HG02759 (cell line): ENCODE data around the gene CGGBP1.

ENCODE experiments used
- ATAC-seq: cut with Tn5 transposase; IDR thresholded peaks from one replicate; pipeline ENCODE4 v1.9.1; 2021; ENCODE audit warnings: mild to moderate bottlenecking, moderate library complexity; ENCODE audit not compliant: unreplicated experiment

Gene CGGBP1, protein sequence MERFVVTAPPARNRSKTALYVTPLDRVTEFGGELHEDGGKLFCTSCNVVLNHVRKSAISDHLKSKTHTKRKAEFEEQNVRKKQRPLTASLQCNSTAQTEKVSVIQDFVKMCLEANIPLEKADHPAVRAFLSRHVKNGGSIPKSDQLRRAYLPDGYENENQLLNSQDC

DNA sequence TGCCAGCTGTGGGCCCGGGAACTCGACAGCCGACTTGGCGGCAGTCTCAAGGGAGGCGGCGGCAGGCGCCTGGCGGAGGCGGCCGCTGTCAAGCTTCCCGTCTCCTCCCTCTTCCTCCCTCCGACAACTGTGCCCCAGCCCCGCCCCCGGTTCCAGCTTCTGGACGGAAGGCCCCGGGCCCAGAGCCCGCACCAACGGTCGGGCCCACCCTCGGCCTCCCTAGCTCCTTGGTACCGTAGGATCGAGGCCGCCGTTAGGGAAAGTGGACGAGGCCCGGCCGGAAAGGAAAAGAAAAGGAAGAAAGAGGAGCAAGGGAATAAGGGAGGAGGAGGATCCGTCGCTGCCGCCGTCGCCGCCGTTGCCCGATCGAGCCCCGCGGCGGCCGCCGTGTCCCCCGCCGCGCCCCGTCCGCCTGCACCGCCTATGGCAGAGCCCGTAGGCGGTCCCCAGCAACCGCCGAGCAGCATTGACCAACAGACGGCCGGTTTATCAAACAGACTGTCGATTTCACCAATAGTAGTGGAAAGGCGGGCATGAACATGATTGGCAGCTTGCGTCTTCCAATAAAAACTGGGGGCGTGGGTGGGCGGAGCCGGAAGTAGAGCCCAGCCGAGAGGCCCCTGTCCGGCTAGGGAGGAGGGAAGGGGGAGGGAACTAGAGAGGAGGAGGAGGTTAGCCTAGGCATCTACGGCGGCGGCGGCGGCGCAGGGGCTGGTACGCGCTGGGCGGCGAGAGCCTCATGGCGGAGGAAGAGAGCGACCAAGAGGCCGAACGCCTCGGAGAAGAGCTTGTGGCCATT, at the start of gene CGGBP1, which contains the start of gene ZNF654:
Gene CGGBP1, minus strand, starts transcription at position 425 of the 799 bp plus-strand sequence. CDS start 3,029 bp downstream, outside the sequence.
Gene ZNF654, plus strand, starts transcription at position 675 of the 799 bp plus-strand sequence. Its CDS starts 65 bp downstream, at position 740.
- peak; percentile 93 for ATAC-seq

DNA sequence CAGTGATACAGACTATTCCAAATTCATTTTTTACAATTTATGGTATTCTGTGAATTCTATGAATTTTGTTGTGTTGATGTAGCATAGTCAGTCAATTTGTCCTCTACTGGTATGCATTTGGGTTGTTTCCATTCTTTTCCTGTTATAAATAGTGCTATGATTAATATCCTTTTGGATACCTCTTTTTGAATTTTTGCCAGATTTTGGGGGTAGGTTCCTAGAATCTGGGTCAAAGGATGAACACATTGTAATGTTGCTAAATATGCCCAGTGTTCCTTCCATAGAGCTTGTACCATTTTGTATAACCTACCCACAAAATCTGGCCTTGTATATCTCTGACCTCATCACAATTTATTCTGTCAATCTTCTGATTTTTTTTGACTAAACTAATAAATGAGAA, 46.5 kb upstream of the CGGBP1 start:
- no peak for ATAC-seq

DNA sequence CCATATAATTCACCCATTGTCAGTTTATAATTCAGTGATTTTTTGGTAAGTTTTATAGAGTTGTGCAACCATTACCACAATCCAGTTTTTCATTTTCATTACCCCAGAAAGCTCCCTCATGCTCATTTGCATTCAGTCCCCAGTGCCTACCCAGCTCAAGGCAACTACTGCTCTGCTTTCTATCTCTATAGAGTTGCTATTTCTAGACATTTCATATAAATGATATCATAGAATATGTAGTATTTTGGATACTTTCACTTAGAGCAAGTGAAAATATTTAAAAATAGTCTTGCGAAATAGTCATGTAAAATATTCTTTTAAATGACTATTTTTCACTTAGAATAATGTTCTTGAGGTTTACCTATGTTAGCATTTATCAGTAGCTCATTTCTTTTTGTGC, 42.3 kb upstream of the CGGBP1 start:
- no peak for ATAC-seq

DNA sequence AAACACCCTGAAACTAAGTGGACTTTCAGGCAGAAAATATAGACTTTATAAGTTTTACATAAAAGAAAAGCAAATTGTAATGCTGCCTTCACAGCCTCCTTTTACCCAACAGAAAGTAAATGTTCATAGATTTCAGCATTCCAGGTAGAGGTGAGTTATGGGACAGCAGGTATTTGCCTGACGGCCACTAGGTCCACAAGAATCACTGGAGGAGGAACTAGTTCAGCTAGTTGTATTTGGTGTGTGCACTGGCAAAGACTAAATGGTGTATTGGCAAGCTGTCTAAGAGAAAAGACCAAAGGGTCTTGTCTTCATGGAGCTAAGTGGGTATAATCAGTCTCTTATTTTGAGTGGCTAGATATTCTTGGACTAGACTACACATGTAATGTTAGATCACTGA, 34.5 kb upstream of the CGGBP1 start:
- no peak for ATAC-seq

DNA sequence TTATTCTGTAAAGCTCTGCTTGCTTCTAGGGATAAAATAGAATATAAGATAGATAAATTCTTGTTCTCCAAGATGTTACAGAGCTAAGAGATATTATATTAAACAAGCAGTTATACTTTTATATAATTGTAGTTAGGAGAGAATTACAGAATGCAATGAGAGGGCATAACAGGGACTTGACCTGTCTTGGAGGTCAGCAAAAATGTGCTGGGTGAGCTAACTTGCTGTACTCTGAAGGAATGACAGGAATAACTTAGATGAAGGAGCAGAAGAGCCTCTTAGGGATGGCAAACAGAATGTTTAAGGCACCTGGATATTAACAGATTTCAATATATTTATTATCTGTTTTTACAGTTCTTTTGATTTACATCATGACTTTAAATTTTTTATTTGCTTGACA, 33.5 kb upstream of the CGGBP1 start:
- no peak for ATAC-seq

DNA sequence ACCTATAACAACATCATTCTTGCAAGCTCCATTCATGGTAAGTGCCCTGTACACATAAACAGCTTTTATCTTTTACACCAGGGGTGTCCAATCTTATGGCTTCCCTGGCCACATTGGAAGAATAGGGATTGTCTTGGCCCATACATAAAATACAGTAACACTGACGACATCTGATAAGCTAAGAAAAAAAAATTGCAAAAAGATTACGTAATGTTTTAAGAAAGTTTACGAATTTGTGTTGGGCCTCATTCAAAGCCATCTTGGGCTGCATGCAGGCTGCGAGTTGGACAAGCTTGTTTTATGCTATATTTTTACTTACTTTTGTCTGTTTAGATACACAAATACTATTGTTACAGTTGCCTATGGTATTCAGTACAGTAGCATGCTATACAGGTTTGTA, 31.9 kb upstream of the CGGBP1 start:
- no peak for ATAC-seq

DNA sequence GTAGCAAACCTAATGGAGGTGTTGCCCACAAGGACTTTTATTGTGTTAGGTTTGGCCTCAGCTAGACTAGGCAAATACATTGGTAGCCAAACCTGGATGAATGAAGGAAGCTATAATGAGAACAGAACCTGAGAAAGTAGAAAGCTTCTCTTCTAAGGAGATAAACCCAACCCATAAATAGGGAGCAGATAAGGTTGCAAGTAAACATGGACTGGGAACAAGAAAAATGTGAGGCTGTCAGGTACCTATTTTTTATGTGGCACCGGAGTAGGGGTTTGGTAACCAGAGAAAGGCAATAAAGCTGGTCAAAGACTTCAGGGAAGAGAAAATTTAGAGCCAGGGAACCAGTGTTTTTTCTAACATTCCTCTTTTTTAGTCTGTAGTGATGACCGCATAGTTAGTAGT, 25.3 kb upstream of the CGGBP1 start:
- ATAC-seq: no peak

DNA sequence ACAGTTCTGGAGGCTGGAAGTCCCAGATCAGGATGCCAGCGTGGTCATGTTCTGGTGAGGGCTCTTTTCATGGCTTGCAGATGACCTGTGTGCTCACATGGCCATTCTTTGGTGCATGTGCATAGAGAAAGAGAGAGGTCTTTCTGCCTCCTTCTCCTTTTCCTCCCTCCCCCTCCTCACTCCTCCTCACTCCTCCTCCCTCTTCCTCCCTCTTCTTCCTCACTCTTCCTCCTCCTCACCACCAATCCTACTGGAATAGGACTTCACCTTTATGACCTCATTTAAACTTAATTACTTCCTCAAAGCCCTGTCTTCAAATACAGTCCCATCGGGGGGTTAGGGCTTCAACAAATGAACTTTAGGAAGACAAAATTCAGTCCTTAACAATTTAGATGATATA, 24.0 kb upstream of the CGGBP1 start:
- ATAC-seq: no peak

DNA sequence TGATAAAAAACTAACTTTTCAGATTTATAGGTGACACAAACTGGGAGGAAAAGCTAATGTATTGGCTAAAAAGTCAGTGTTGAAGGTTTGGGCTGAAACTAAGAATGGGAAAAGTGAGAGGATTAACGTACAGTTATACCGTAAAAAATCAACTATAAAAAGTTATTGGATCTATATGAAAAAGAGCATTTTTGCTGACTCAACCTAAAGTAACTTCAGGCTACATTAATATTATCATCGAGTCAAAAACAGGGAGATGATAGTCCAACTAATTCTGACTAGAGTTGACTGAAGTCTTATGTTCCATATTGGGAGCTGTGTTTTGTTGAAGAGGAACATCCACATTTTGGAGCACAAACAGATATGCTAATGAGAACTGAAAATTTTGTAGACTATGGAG, 20.1 kb upstream of the CGGBP1 start:
- ATAC-seq: no peak

DNA sequence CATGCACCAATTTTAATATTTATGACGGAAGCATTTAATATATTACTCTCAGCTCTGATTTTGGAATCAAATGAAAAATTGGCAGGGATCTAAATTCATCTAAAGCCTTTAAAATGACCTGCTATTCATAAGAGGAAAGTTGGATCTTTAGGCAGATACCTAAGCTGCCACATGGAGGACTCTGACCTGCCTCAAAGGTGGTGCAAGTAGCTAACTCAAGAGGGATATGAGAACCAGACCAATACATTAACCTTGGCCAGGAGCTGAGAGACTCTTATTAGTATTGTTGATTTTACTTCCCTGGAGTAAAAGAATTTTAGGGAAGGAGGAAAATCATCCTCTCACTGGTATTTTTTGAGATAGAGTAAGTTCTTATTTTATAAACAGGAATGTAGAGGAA, 17.9 kb upstream of the CGGBP1 start:
- no peak for ATAC-seq

DNA sequence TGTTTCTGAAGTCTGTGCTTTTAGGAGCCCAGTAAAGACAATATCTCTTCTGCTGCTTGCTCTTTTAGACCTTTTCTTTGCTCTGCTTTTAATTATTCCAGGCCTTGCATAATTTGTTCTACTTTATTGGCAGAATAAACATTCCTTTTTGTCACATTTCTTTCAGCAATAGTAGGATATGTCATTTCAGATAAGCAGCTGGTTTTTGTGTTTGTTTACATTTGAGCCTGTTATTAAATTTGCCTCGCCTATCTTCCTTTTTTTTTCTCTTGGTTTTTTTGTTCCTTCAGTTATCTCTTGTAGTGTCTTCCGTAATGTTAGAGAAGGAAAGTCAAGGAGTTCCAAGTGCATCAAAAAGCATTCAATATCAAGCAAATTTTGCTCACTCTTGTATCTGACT, 16.7 kb upstream of the CGGBP1 start:
- ATAC-seq: no peak

DNA sequence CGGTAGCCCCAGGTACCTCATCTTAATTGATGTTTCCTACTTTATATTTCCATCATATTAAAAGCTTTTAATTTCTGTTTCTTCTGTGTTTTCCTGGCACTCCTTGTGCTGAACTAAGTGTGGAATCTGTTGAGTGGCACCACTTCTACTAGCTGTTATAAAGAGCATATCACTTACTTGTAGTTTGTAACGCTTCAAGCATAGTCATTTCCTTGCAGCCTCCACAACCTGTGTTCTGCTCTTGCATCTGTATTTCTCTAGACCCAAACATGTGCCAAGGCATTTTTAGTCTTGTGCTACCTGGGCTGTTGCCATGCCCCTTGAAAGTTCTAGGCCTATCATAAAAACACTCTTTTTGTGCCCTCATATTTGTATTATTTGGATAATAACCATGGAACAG, 16.3 kb upstream of the CGGBP1 start:
- no peak for ATAC-seq

DNA sequence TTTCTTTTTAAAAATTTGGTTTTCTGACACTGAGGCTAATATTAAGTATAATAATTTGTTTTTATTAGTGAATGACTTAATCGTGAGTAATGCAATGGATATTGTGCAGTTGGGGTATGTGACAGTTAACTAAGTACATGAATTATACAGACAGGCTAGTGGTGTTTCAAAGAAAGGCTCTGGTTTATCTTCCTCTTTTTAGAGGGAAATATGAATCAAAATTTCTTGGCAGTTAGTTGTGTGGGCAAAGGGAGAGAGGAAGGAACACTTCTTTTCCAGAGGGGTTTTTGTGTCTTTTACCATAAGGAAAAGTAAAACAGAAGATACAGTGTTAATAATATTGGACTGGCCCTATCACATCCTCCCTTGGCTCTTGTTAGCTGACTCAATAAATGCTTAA, 2.9 kb upstream of the CGGBP1 start:
- ATAC-seq: no peak

DNA sequence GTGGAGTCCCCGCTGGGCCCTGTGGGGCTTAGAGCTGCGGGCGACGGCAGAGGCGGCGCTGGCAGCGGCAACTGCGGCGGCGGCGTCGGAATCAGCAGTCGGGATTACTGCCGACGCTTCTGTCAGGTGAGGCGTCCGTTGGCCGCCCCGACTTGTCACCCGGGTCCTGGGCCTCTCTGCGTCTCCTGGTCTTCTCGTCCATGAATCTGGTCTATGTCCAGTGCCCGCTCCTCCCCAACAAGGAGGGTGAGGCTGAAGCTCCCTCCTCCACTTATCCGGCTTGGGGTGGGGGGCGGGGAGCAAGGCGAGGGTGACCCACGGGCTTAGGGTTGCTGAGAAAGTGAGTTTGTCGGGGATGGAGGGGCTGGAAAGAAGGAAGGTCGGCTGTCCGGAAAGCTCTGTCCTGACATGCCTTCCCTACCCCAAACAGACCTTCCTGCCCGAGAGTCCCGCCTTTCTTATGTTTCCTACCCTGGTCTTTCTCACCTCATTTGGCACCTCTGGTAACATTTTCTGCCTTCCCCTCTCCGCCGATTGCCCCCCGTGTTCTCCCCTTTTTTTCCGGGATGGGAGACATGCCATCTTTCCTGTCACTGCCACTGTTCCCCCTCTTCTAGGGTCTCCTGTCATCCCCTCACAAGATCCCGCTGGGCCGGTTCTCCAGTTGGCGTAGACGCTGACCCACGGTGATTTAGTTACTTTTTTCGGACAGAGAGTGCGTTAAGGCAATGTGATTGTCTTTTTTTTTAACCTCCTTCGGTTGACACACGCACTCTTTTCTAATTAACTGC, 770 bp upstream of the CGGBP1 start:
- ATAC-seq: peak; percentile 8

DNA sequence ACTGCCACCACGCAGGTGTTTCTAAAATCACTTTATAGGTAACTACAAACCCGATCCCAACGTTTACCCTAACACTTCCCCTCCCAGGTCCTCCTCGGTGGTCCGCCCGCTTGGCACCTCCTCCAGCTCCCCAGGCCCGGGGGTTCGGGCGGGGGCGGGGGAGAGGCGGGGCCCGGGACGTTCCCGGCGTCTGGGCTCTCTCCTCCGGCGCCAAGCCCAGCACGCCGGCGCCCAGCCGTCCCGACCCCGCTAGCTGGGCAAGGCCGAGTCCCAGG, 562 bp downstream of the CGGBP1 start:
- peak; percentile 26 for ATAC-seq

DNA sequence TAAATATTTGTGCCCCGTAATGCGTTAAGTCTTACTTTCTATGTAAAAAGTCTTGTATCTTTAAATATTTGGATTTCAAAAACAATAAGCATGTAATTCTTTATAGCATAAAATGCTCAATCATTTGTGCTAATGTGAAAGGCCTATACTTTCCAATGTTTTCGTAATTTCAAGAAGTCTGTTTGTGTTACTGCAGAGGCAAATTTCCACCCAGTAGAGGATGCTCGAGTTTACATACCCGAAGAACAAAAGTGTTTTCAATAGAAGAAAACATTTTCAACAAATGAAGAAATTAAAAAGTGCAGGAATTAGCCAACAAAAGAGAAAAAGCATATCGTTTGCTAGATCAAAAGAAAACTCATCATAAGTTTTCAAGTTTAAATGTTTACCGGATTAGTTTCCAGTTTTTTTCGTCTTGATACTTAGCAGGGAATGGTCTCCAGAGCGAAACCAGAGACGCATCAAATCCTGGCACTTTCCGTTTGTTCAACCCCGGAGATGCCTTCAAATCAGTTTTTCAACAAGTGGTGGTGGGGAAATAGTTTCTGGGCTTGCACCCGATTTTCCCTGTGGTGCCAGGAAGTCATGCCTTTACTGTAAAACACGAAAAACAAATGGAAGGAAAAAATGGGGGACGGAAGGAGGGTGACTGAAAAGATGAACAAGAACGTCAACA, 1.0 kb downstream of the CGGBP1 start:
- ATAC-seq: no peak

DNA sequence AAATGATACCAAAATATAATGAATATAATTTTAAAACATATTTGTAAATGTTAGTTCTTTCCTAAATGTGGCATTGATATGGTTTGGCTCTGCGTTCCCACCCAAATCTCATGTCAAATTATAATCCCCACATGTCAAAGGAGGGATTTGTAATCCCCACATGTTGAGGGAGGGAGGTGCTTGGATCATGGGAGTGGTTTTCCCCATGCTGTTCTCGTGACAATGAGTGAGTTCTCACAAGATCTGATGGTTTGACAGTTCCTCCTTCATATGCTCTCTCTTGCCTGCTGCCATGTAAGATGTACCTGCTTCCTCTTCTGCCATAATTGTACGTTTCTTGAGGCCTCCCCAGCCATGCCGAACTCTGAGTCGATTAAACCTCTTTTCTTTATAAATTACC, 12.0 kb downstream of the CGGBP1 start:
- no peak for ATAC-seq

DNA sequence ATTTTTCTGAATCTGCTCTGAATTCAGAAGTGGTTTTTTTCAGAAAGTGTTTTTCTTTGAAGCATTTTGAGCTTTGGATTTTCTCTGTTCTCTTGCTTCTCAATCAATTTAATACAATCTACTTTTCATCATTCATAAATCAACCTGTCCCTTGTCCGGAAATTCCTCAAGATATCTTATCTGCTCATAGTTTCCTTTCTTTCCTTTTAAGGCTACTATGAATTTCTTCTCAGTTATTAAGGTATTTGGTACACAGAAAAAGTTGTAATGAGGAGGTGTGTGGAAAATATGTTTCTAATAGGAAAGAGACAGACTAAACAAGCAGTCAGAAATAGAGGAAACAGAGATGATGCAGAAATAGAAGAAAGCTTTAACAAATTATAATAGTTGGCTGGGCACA, 14.4 kb downstream of the CGGBP1 start:
- no peak for ATAC-seq

DNA sequence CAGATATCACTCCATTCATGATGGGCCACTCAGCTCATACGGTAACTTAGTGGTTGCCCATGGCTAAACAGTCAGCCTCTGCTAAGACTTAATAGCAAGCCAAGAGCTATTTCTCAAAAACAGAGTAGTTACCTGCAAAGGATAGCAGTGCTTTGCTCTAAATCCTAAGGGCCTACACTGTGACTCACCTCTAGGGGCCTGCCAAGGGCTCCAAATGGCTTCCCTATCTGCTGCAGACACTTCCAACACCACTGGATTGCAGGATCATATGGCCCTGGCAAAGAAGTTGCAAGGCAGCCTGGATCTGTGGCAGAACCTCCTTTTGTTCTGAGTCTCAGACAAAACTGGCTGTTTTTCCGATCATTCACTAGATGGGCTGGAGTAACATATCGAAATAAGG, 17.8 kb downstream of the CGGBP1 start:
- ATAC-seq: no peak

DNA sequence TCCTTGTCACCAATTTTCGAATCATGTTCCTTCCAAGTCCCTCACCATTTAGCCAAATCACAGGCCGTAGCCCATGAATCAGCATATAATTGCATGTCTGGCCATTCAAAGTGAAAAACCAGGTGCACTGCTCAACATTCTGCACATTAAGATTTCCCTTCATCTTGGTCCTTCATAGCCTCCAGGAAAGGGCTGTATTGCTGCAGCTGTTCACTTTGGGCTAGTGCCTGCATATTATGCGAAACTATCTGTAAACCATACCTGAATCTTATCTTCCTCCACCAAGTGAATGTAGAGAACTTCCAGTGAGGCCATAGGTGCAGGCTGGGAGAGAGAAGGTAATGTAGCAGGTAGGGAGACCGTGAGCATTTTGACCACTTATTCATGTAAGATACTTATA, 18.3 kb downstream of the CGGBP1 start:
- ATAC-seq: no peak

DNA sequence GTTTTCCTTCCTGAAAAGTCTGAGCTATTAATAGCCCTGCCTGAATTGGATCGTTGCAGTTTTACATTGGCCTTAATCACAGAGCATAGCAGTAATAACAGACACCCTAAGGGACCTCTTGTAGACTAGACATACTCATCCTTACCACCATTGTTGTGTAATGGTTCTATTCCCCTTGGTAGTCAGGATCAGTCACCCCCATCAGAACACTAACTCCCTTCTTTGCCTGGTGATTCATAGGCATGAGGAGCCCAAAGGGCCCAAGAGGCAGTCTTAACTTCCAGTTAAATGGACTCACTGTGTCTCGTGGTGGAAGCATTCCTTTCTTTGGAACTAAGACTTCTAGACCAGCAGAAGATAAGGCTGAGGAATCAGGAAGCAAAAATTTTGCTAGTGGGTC, 20.2 kb downstream of the CGGBP1 start:
- no peak for ATAC-seq

DNA sequence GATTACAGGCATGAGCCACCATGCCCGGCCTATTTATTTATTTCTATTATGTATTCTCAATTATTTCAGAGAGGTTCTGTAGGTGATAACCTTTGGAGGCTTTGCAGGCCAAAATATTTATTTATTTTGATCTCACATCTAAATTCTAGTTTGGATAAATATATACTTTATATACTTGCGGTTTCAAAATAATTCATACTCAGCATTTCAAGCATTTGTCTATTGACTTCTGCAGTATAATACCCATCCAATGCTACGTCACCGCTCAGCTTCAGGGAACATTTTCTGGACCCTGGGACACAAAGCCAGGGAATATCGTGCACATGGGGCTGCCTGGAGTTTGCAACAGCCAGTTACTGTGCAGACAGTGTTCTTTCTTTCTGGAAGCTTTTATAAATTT, 22.6 kb downstream of the CGGBP1 start:
- ATAC-seq: no peak
